CD8-positive, alpha-beta memory T cell (primary cell): ENCODE data around the gene ENO2. TPM values are rescaled to one million over a fixed set of nuclear protein-coding genes. Genes with fewer than 3 reads are reported as not detected.

ENCODE experiments used
- CTCF ChIA-PET: fragments of 350-600 bp; sonication (Branson Sonifier 250); formaldehyde crosslinking; loops from one replicate; lab custom pipeline; 2021; ENCODE audit warnings: antibody characterized with exemption; lab: Charles Lee
- POLR2A ChIA-PET: fragments of 350-600 bp; sonication (Branson Sonifier 250); formaldehyde crosslinking; loops from one replicate; lab custom pipeline; 2021; ENCODE audit warnings: antibody characterized with exemption; lab: Charles Lee
- DNase-seq, 5 donors: peaks; one replicate each; pipeline versions ENCODE4 v3.0.0 to v3.0.0-alpha.2; 2020 to 2022; ENCODE audit warnings: mixed read lengths in 1 of 5
- H3K27ac ChIP-seq: one replicate; pipeline ENCODE4 v1.7.0; 2013; ENCODE audit warnings: low read depth, mild to moderate bottlenecking, low read length, moderate library complexity
- H3K27me3 ChIP-seq: 2 replicates; pipeline ENCODE4 v1.7.0; 2013; ENCODE audit warnings: low read length, mild to moderate bottlenecking; ENCODE audit not compliant: insufficient read depth, poor library complexity, severe bottlenecking
- H3K36me3 ChIP-seq: 2 replicates; pipeline ENCODE4 v1.7.0; 2013; ENCODE audit warnings: mild to moderate bottlenecking, low read length, moderate library complexity; ENCODE audit not compliant: insufficient read depth
- H3K4me1 ChIP-seq: 2 replicates; pipeline ENCODE4 v1.7.0; 2013; ENCODE audit warnings: mild to moderate bottlenecking, low read length, moderate library complexity; ENCODE audit not compliant: insufficient read depth
- H3K4me3 ChIP-seq: 2 replicates; pipeline ENCODE4 v1.7.0; 2013; ENCODE audit warnings: mild to moderate bottlenecking, low read length
- H3K9me3 ChIP-seq: 2 replicates; pipeline ENCODE4 v1.7.0; 2013; ENCODE audit warnings: mild to moderate bottlenecking, low read length
- H3K27ac Mint-ChIP-seq, 8 donors: one replicate each; pipeline ENCODE4 v1.8.0; 2020 to 2021; ENCODE audit warnings: mixed read lengths in 8 of 8, mild to moderate bottlenecking in 6 of 8, inconsistent platforms in 3 of 8, moderate library complexity in 3 of 8
- H3K27me3 Mint-ChIP-seq, 2 donors: one replicate each; pipeline ENCODE4 v1.8.0; 2020 to 2021; ENCODE audit warnings: mixed read lengths in 2 of 2, mild to moderate bottlenecking in 1 of 2, moderate library complexity in 1 of 2
- H3K36me3 Mint-ChIP-seq, 3 donors: one replicate each; pipeline ENCODE4 v1.8.0; 2020 to 2021; ENCODE audit warnings: mixed read lengths in 3 of 3, inconsistent platforms in 1 of 3, mild to moderate bottlenecking in 1 of 3
- H3K4me1 Mint-ChIP-seq, 3 donors: one replicate each; pipeline ENCODE4 v1.8.0; 2020 to 2021; ENCODE audit warnings: mixed read lengths in 3 of 3, inconsistent platforms in 1 of 3, mild to moderate bottlenecking in 1 of 3
- H3K4me3 Mint-ChIP-seq, 7 donors: one replicate each; pipeline ENCODE4 v1.8.0; 2020 to 2021; ENCODE audit warnings: mixed read lengths in 7 of 7, mild to moderate bottlenecking in 6 of 7, moderate library complexity in 4 of 7, inconsistent platforms in 2 of 7
- H3K9me3 Mint-ChIP-seq, 5 donors: one replicate each; pipeline ENCODE4 v1.8.0; 2020 to 2022; ENCODE audit warnings: mixed read lengths in 5 of 5, mild to moderate bottlenecking in 3 of 5, moderate library complexity in 2 of 5, inconsistent platforms in 1 of 5
- polyA plus RNA-seq: library from polyadenylated mRNA; unstranded; fragments of 300-500 nt; fragmentation: Illumina TruSeq; gene quantifications from one replicate; pipeline ENCODE4 v1.2.3, GENCODE V29; 2021
- total RNA-seq, 2 experiments: library from RNA; stranded (reverse); gene quantifications; one replicate each; pipeline ENCODE4 v1.2.3, GENCODE V29; 2021

ENO2 gene
- total and polyA plus RNA-seq, 3 experiments from 2014 or later = 36.4 to 131 (median 125) TPM

- Mint-ChIP-seq H3K4me3 (peak overlapping the region; percentile 95 to 99 (median 99)), H3K27me3 (no peaks in the 10 kb centered on the region), H3K9me3 (peaks cover 0 to 3% (median 0%) of the 10 kb centered on the region in 5 donors), H3K27ac (peak overlapping the region; percentile 94 to 99 (median 97)), H3K36me3 (peaks cover 9 to 76% (median 16%) of the 10 kb centered on the region in 3 donors), H3K4me1 (peaks cover 80 to 89% (median 81%) of the 10 kb centered on the region in 3 donors)
- CTCF ChIA-PET = interaction anchor here (0.9 to 13.3 kb wide), 3 partner anchors 10 to 14 kb away, joined by 5 to 815 read pairs (median 19); partner anchors contain the start of genes C12orf57, PTPN6 and RNU7-1
- H3K36me3 ChIP-seq = peaks cover 37% of the 10 kb centered on the region
- H3K4me1 ChIP-seq = peaks cover 76% of the 10 kb centered on the region
- H3K9me3 ChIP-seq = no peaks in the 10 kb centered on the region
- no peaks in the 10 kb centered on the region for H3K27me3 ChIP-seq
- POLR2A ChIA-PET = interaction anchor here (0.8 to 13.3 kb wide), 2 partner anchors 7 to 10 kb away, joined by 4 to 481 read pairs; partner anchors contain the start of genes C12orf57, PTPN6 and RNU7-1
- H3K4me3 ChIP-seq = peak overlapping the region; percentile 88
- peak in 1 of 5 donors; percentile 57 for DNase-seq
- peak overlapping the region; percentile 68 for H3K27ac ChIP-seq
These were observed 40.1 kb downstream of the ENO2 start for GRCh38 chr12:6954316-6955107.

GRCh38 chr12:6955108-6956020 lies 41.0 kb downstream of the ENO2 start:
- Histone ChIP-seq H3K27me3 (no peaks in the 10 kb centered on the region), H3K27ac (peak overlapping the region; percentile 68), H3K4me1 (peaks cover 76% of the 10 kb centered on the region), H3K36me3 (peaks cover 42% of the 10 kb centered on the region), H3K9me3 (no peaks in the 10 kb centered on the region), H3K4me3 (peak overlapping the region; percentile 88)
- H3K4me3 Mint-ChIP-seq = peak overlapping the region; percentile 95 to 99 (median 99)
- peaks cover 9 to 79% (median 16%) of the 10 kb centered on the region in 3 donors for H3K36me3 Mint-ChIP-seq
- peaks cover 77 to 89% (median 77%) of the 10 kb centered on the region in 3 donors for H3K4me1 Mint-ChIP-seq
- ChIA-PET POLR2A (interaction anchor here (0.6 to 13.3 kb wide), 4 partner anchors 8 to 75 kb away, joined by 3 to 481 read pairs (median 4); partner anchors contain the start of genes C12orf57, PTPN6 and RNU7-1), CTCF (interaction anchor here (1.6 to 13.3 kb wide), 4 partner anchors 9 to 32 kb away, joined by 5 to 815 read pairs (median 12); partner anchors contain the start of genes C12orf57, PTPN6 and RNU7-1)
- H3K27ac Mint-ChIP-seq = peak overlapping the region; percentile 94 to 100 (median 98)
- H3K27me3 Mint-ChIP-seq = no peaks in the 10 kb centered on the region
- DNase-seq = peak in 1 of 5 donors; percentile 45
- peaks cover 0 to 3% (median 0%) of the 10 kb centered on the region in 5 donors for H3K9me3 Mint-ChIP-seq

- ChIA-PET CTCF (interaction anchor here (0.9 to 13.3 kb wide), 7 partner anchors 9 to 157 kb away, joined by 3 to 815 read pairs (median 5); partner anchors contain the start of genes C12orf57, PTPN6, RNU7-1 and TPI1), POLR2A (interaction anchor here (0.6 to 13.3 kb wide), 4 partner anchors 8 to 76 kb away, joined by 3 to 481 read pairs (median 4); partner anchors contain the start of genes C12orf57, PTPN6 and RNU7-1)
- H3K36me3 ChIP-seq = peaks cover 48% of the 10 kb centered on the region
- H3K27me3 Mint-ChIP-seq = no peaks in the 10 kb centered on the region
- peaks cover 77% of the 10 kb centered on the region for H3K4me1 ChIP-seq
- peak overlapping the region; percentile 92 to 100 (median 98) for H3K27ac Mint-ChIP-seq
- no peaks in the 10 kb centered on the region for H3K27me3 ChIP-seq
- peak overlapping the region; percentile 65 to 99 (median 93) for H3K4me3 Mint-ChIP-seq
- peak in 3 of 5 donors; percentile 37 to 72 (median 47) for DNase-seq
- peaks cover 10 to 83% (median 16%) of the 10 kb centered on the region in 3 donors for H3K36me3 Mint-ChIP-seq
- H3K9me3 Mint-ChIP-seq = peaks cover 0 to 3% (median 0%) of the 10 kb centered on the region in 5 donors
- peak overlapping the region; percentile 54 for H3K27ac ChIP-seq
- peaks cover 78 to 90% (median 78%) of the 10 kb centered on the region in 3 donors for H3K4me1 Mint-ChIP-seq
- H3K9me3 ChIP-seq = no peaks in the 10 kb centered on the region
- H3K4me3 ChIP-seq = peak overlapping the region; percentile 7
These were observed 41.8 kb downstream of the ENO2 start for GRCh38 chr12:6956021-6956727.

- Histone ChIP-seq H3K27me3 (no peaks in the 10 kb centered on the region), H3K4me3 (no peak overlapping the region), H3K9me3 (no peaks in the 10 kb centered on the region), H3K27ac (peak overlapping the region; percentile 54), H3K4me1 (peaks cover 87% of the 10 kb centered on the region), H3K36me3 (peaks cover 48% of the 10 kb centered on the region)
- H3K27ac Mint-ChIP-seq = peak overlapping the region; percentile 94 to 100 (median 98)
- DNase-seq = peak in 4 of 5 donors; percentile 50 to 68 (median 56)
- peak overlapping the region; percentile 65 to 99 (median 93) for H3K4me3 Mint-ChIP-seq
- ChIA-PET CTCF (interaction anchor here (0.9 to 13.3 kb wide), 9 partner anchors 7 to 156 kb away, joined by 3 to 815 read pairs (median 5); partner anchors contain the start of genes C12orf57, C1RL, PTPN6 and RNU7-1), POLR2A (interaction anchor here (0.9 to 13.3 kb wide), 3 partner anchors 10 to 84 kb away, joined by 3 to 481 read pairs (median 13); partner anchors contain the start of genes C12orf57, PTPN6, RNU7-1 and SPSB2)
- peaks cover 88 to 100% (median 88%) of the 10 kb centered on the region in 3 donors for H3K4me1 Mint-ChIP-seq
- peaks cover 0 to 3% (median 0%) of the 10 kb centered on the region in 5 donors for H3K9me3 Mint-ChIP-seq
- H3K36me3 Mint-ChIP-seq = peaks cover 11 to 81% (median 15%) of the 10 kb centered on the region in 3 donors
- H3K27me3 Mint-ChIP-seq = no peaks in the 10 kb centered on the region
These were observed 42.8 kb downstream of the ENO2 start for GRCh38 chr12:6957151-6957701.

GRCh38 chr12:6957741-6958608 lies 43.6 kb downstream of the ENO2 start:
- Mint-ChIP-seq H3K27me3 (no peaks in the 10 kb centered on the region), H3K4me3 (peak overlapping the region; percentile 76 to 94 (median 91)), H3K4me1 (peaks cover 85 to 95% (median 89%) of the 10 kb centered on the region in 3 donors), H3K27ac (peak overlapping the region; percentile 94 to 100 (median 98)), H3K36me3 (peaks cover 11 to 73% (median 11%) of the 10 kb centered on the region in 3 donors), H3K9me3 (peaks cover 0 to 3% (median 0%) of the 10 kb centered on the region in 5 donors)
- Histone ChIP-seq H3K9me3 (no peaks in the 10 kb centered on the region), H3K27ac (peak overlapping the region; percentile 65), H3K4me1 (peaks cover 94% of the 10 kb centered on the region), H3K4me3 (peak overlapping the region; percentile 54), H3K27me3 (no peaks in the 10 kb centered on the region), H3K36me3 (peaks cover 48% of the 10 kb centered on the region)
- ChIA-PET CTCF (interaction anchor here (1.2 to 13.3 kb wide), 9 partner anchors 8 to 155 kb away, joined by 3 to 815 read pairs (median 6); partner anchors contain the start of genes C12orf57, C1RL, PTPN6 and RNU7-1), POLR2A (interaction anchor here (0.9 to 13.3 kb wide), 7 partner anchors 10 to 144 kb away, joined by 3 to 481 read pairs (median 4); partner anchors contain the start of genes ATN1, C12orf57, ENO2 and PTPN6)
- DNase-seq = peak in 1 of 5 donors; percentile 50
